Panc1 (cell line): ENCODE data around the gene TBX4.

Experiments
- POLR2AphosphoS5 ChIP-seq: IDR thresholded peaks from 2 replicates; pipeline ENCODE4 v1.6.1; 2012; ENCODE audit warnings: mild to moderate bottlenecking, low read depth, low read length, moderate library complexity
- SIN3A ChIP-seq: IDR thresholded peaks from 2 replicates; pipeline ENCODE4 v1.6.1; 2012; ENCODE audit warnings: low read depth, mild to moderate bottlenecking, low read length, moderate library complexity, borderline replicate concordance; ENCODE audit not compliant: insufficient read depth
- TCF7L2 ChIP-seq: IDR thresholded peaks from 2 replicates; pipeline ENCODE4 v1.6.1; 2011; ENCODE audit warnings: mild to moderate bottlenecking, low read depth, low read length, inconsistent platforms
- TF ChIP-seq, protein P1 (sequence below): fragments of 450-650 bp; IDR thresholded peaks from 2 replicates; pipeline ENCODE4 v1.5.1; 2017; ENCODE audit warnings: mild to moderate bottlenecking
- TF ChIP-seq, protein P2 (sequence below), 2 experiments: IDR thresholded peaks; 2 replicates each; pipeline ENCODE4 v1.6.1; 2011 to 2012; ENCODE audit warnings: low read depth in 2 of 2, control low read depth in 1 of 2, low read length in 1 of 2, mild to moderate bottlenecking in 1 of 2, moderate library complexity in 1 of 2; ENCODE audit not compliant: insufficient read depth in 1 of 2

DNA sequence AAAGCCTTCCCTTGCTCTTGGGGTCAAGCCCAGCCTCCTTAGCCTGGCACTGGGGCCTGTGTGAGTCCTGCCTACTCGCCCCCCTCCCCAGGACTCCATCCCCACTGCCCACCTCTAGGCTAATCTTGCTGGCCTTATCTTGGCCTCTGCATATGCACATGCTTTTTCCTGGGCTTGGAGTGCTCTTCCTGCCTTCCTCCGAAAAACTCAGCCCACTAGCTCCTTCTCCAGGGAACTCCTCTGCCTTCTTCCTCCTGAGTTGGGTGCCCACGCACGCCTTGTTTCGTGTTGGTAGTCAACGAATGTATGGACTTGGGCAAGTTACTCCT is 36.0 kb upstream of the TBX4 start:
- TF ChIP-seq, protein P1, sequence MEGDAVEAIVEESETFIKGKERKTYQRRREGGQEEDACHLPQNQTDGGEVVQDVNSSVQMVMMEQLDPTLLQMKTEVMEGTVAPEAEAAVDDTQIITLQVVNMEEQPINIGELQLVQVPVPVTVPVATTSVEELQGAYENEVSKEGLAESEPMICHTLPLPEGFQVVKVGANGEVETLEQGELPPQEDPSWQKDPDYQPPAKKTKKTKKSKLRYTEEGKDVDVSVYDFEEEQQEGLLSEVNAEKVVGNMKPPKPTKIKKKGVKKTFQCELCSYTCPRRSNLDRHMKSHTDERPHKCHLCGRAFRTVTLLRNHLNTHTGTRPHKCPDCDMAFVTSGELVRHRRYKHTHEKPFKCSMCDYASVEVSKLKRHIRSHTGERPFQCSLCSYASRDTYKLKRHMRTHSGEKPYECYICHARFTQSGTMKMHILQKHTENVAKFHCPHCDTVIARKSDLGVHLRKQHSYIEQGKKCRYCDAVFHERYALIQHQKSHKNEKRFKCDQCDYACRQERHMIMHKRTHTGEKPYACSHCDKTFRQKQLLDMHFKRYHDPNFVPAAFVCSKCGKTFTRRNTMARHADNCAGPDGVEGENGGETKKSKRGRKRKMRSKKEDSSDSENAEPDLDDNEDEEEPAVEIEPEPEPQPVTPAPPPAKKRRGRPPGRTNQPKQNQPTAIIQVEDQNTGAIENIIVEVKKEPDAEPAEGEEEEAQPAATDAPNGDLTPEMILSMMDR, result no peak
- no peak for TF ChIP-seq SIN3A
- TF ChIP-seq POLR2AphosphoS5, result no peak
- TF ChIP-seq, protein P2, sequence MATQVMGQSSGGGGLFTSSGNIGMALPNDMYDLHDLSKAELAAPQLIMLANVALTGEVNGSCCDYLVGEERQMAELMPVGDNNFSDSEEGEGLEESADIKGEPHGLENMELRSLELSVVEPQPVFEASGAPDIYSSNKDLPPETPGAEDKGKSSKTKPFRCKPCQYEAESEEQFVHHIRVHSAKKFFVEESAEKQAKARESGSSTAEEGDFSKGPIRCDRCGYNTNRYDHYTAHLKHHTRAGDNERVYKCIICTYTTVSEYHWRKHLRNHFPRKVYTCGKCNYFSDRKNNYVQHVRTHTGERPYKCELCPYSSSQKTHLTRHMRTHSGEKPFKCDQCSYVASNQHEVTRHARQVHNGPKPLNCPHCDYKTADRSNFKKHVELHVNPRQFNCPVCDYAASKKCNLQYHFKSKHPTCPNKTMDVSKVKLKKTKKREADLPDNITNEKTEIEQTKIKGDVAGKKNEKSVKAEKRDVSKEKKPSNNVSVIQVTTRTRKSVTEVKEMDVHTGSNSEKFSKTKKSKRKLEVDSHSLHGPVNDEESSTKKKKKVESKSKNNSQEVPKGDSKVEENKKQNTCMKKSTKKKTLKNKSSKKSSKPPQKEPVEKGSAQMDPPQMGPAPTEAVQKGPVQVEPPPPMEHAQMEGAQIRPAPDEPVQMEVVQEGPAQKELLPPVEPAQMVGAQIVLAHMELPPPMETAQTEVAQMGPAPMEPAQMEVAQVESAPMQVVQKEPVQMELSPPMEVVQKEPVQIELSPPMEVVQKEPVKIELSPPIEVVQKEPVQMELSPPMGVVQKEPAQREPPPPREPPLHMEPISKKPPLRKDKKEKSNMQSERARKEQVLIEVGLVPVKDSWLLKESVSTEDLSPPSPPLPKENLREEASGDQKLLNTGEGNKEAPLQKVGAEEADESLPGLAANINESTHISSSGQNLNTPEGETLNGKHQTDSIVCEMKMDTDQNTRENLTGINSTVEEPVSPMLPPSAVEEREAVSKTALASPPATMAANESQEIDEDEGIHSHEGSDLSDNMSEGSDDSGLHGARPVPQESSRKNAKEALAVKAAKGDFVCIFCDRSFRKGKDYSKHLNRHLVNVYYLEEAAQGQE (IDR thresholded peaks at IDR 0.05; ENCODE audit: insufficient read depth in 1 of 2, low read depth in 2 of 2, low read length in 1 of 2), result no peak
- no peak for TF ChIP-seq TCF7L2
